Measurements from ENCODE around the gene ZNF236.
"Not testable (repeated sequence)": the region's sequence is repeated elsewhere in the genome, so short reads cannot be mapped to it uniquely, and the experiment has no call there.

Gene ZNF236

GRCh38 chr18:76914314-76914713 is 92.0 kb downstream of the ZNF236 start:
- peak; percentile 32 for DNase-seq

- no peak for DNase-seq
Observed at GRCh38 chr18:76914796-76915195, 92.4 kb downstream of the ZNF236 start.

DNA sequence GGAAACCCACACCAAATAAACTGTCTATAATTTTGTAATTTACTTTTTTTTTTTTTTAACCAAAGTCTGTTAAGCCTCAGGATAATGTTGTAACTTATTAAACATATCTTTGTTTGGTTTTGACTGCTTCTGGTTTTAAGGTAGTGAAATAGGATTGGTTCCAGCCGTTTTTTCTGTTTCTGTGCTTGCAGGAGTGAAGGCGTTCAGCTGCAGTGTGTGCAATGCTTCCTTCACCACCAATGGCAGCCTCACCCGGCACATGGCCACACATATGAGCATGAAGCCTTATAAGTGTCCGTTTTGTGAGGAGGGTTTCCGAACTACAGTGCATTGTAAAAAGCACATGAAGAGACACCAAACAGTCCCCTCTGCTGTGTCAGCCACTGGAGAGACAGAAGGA is 93.1 kb downstream of the ZNF236 start:
- no peak for DNase-seq

GRCh38 chr18:76920974-76921373 is 98.6 kb downstream of the ZNF236 start:
- no peak for DNase-seq

- peak; percentile 72 for DNase-seq
Observed at GRCh38 chr18:76922107-76922506, 99.8 kb downstream of the ZNF236 start.

DNA sequence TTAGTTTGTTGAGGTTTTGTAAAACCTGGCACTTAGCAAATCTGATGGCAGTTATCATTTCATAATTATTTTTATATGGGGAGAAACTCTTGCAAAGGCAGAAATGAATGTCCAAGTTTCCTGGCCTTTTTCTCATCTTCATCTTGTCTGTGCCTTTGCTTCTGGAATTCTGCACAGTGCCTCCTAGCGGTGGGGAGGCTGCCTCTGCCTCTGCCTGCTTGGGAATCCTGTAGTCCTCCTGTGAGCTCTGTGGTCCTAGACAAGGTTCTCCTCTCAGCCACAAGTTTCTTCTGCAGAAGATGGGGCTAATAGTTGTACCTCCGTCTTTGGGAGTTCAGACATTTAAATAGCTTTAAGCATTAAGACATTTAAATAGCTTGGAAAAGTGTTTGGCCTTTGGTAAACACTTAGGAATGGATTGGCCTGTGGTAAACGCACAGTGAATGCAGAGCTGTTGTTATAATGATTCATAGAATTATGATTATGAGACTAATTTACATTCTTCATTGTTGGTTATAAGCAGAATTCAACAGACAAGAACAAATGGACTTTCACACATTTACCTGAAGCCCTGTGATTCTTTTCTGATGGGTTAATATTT is 101.2 kb downstream of the ZNF236 start:
- DNase-seq: peak; percentile 61

- no peak for DNase-seq
Observed at GRCh38 chr18:76925501-76925900, 103.1 kb downstream of the ZNF236 start.

DNA sequence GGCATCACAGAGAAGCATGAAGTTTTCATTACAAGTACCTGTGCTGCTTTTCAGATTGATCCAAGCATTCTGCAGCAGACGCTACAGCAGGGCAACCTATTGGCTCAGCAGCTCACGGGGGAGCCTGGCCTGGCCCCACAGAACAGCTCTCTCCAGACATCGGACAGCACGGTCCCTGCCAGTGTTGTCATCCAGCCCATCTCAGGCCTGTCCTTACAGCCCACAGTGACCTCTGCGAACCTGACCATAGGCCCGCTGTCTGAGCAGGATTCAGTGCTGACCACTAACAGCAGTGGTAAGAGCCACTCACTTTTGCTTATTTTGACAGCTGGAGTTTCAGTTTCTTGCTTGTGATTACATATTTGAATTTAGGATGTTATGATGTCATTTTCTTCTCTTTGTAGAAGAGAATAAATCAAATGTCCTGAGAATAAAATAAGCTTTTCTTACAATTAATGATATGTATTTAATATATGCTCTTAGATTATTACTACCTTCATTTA is 104.9 kb downstream of the ZNF236 start:
- no peak for DNase-seq

- no peak for DNase-seq
Observed at GRCh38 chr18:76928179-76928868, 106.0 kb downstream of the ZNF236 start.

- DNase-seq: peak; percentile 72
Observed at GRCh38 chr18:76931171-76931570, 108.8 kb downstream of the ZNF236 start.

DNA sequence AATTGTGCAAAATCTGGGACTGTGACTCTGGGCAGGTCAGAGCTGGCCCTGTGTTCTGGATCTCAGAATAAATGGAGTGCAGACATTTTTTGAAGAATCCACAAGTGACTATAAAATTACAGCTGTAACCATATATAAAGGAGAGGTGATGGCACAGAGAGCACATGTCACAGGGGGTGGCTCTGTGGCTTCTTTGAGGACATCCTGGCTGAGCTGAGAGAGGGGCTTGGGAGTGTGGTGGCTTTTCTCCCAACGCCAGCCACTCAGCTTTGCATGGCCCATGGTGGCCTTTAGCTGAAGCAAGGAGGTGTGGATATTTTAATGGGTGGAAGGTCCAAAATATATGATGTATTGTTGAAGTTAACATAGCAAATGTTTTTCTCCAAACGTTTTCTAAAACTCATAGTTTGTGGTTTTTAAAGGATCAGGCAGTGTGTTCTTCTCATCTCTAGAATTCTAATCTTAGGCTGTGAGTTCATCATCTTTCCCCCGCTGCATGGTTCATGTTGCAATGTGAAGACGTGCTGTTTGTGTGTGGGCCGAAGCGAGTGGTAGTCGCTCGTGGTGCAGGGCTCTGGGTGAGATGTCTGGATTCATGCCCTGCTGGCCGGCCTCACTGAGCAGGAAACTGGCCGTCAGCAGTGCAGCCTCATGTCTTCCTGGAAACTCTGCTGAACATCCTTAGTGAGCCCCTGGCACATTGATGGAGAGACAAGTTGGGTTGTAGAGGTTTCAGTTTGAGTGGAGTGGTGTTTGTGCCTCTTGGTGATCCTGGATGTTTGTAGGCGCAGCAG is 109.9 kb downstream of the ZNF236 start:
- DNase-seq: no peak

- no peak for DNase-seq
Observed at GRCh38 chr18:76935722-76936337, 113.5 kb downstream of the ZNF236 start.

DNA sequence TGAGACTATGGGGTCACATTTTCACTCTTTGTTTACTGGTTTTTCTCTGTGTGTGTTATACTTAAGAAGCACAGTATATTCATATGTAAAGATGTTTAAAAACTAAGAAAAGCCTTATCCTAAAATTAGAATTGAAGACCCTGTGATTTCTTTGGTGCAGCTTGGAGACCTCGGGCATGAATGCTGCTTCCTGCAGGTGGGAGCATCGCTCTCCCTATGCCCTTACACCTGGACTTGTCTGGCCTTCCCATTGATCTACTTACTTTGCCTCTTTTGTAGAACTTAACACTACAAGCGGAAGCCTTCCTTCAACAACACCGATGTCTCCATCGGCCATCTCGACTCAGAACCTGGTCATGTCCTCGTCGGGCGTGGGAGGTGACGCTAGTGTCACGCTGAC is 114.5 kb downstream of the ZNF236 start:
- no peak for DNase-seq

DNA sequence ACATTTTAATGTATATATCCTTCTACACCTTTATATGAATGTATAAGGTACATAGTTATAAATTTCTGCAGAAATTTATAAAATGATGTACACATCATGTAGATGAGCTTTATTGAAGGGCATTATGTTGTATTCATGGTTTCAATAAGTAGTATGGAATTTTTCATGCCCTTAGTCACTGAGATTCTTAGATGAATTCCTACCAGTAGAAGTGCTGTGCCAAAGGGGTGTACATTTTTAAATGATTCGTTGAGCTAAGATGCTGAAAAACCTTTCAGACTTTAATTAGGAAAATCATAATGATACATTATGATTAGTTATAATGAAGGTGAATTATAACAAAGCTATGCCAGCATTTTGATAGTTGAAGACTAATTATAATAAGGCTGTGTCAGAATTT is 115.2 kb downstream of the ZNF236 start:
- DNase-seq: no peak

GRCh38 chr18:76938619-76939018 is 116.3 kb downstream of the ZNF236 start:
- no peak for DNase-seq

GRCh38 chr18:76941284-76941683 is 118.9 kb downstream of the ZNF236 start:
- DNase-seq: no peak

- no peak for DNase-seq
Observed at GRCh38 chr18:76943542-76944339, 121.4 kb downstream of the ZNF236 start.

DNA sequence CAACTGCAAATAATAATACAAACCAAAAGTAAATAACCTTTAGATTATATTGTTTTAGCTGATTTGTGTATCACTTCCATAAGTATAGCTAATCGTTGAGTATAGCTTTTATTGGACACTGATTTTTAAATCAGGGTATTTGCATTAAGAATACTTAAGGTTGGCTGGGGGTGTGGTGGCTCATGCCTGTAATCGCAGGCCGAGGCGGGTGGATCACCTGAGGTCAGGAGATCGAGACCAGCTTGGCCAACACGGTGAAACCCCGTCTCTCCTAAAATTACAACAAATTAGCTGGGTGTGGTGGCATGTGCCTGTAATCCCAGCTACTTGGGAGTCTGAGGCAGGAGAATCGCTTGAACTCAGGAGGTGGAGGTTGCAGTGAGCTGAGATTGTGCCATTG is 122.0 kb downstream of the ZNF236 start:
- DNase-seq: not testable (repeated sequence)

DNA sequence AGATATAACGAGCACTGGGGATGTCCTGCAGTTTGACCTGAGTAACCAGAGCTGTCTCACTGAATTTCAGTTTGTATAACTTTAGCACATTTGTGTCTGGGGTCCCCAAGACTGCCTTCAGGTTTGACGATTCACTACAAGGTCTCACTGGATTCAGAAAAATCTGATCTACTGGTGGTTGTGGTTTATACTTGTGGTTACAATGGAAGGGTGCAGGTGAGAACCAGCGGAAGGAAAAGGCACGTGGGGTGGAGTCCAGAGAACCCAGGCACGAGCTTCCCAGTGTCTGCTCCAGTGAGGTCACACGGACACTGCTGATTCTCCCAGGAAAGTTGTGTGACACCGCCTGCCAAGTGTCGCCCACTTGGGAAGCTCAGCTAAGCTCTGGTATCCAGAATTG is 126.0 kb downstream of the ZNF236 start:
- no peak for DNase-seq

DNA sequence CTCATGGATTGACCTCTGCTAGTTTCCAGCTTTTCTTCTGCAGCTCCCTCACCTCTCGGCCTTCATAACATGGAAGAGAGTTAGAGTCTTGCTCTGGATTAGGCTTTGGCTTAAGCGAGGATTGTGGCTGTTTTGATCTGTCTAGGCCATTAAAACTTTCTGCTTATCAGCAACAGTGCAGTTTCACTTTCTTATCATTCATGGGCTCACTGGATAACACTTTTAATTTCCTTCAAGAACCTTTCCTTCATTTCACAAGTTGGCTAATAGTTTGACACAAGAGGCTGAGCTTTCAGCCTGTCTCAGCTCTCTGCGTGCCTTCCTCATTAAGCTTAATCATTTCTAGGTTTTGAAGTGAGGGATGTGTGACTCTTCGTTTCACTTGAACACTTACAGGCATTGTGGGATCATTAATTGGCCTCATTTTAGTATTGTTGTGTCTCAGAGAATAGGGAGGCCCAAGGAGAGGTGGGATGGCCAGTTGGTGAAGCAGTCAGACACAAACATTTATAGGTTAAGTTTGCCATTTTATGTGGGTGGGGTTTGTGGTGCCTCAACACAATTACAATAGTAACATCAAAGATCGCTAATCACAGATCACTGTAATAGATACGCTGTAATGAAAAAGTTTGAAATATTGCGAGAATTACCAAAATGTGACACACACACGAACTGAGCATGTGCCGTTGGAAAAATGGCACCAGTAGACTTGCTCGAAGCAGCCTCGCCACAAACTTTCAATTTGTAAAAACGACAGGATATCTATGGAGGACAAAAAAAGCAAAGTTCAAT is 129.3 kb downstream of the ZNF236 start:
- no peak for DNase-seq

- no peak for DNase-seq
Observed at GRCh38 chr18:76952747-76953146, 130.4 kb downstream of the ZNF236 start.

- DNase-seq: no peak
Observed at GRCh38 chr18:76953156-76953555, 130.8 kb downstream of the ZNF236 start.

All from NCI-H82 (cell line).